H9 (cell line): Measurements from ENCODE around the gene TBCB. TPM values are rescaled to one million over a fixed set of nuclear protein-coding genes. Genes with fewer than 3 reads are reported as not detected.

ENCODE experiments used
- DNase-seq: peaks from one replicate; pipeline ENCODE4 v3.0.0-alpha.2; 2017
- H2AFZ ChIP-seq: one replicate; pipeline ENCODE4 v1.6.1; 2013; ENCODE audit warnings: mild to moderate bottlenecking, low read length, control low read depth, moderate library complexity
- H2AK5ac ChIP-seq: 2 replicates; pipeline ENCODE4 v1.6.1; 2013; ENCODE audit warnings: low read length, control low read depth, mixed read lengths; ENCODE audit not compliant: insufficient read length
- H2BK120ac ChIP-seq: one replicate; pipeline ENCODE4 v1.6.1; 2013; ENCODE audit warnings: low read depth, mild to moderate bottlenecking, low read length, control low read depth, inconsistent platforms; ENCODE audit not compliant: poor library complexity, severe bottlenecking
- H2BK12ac ChIP-seq: 2 replicates; pipeline ENCODE4 v1.6.1; 2013; ENCODE audit warnings: low read length, control low read depth, mixed read lengths, low read depth; ENCODE audit not compliant: insufficient read length
- H2BK15ac ChIP-seq: 2 replicates; pipeline ENCODE4 v1.6.1; 2013; ENCODE audit warnings: low read depth, low read length, control low read depth
- H2BK20ac ChIP-seq: one replicate; pipeline ENCODE4 v1.6.1; 2013; ENCODE audit warnings: low read depth, mild to moderate bottlenecking, low read length, control low read depth, inconsistent platforms; ENCODE audit not compliant: poor library complexity, severe bottlenecking
- H2BK5ac ChIP-seq: 2 replicates; pipeline ENCODE4 v1.6.1; 2013; ENCODE audit warnings: low read length, control low read depth, mixed read lengths; ENCODE audit not compliant: insufficient read length
- H3K14ac ChIP-seq: 2 replicates; pipeline ENCODE4 v1.6.1; 2013; ENCODE audit warnings: low read length, control low read depth; ENCODE audit not compliant: insufficient read depth
- H3K18ac ChIP-seq: 2 replicates; pipeline ENCODE4 v1.6.1; 2013; ENCODE audit warnings: low read depth, mild to moderate bottlenecking, mixed read lengths, low read length, control low read depth; ENCODE audit not compliant: insufficient read length
- H3K23ac ChIP-seq: 2 replicates; pipeline ENCODE4 v1.6.1; 2013; ENCODE audit warnings: low read length, control low read depth, mixed read lengths, low read depth; ENCODE audit not compliant: insufficient read length
- H3K23me2 ChIP-seq: 2 replicates; pipeline ENCODE4 v1.6.1; 2013; ENCODE audit warnings: low read depth, mild to moderate bottlenecking, mixed read lengths, low read length, control low read depth; ENCODE audit not compliant: insufficient read length, poor library complexity, severe bottlenecking
- H3K27ac ChIP-seq: 2 replicates; pipeline ENCODE4 v1.5.1; 2013; ENCODE audit warnings: low read length, control low read depth, mixed read lengths, low read depth; ENCODE audit not compliant: insufficient read length
- H3K27me3 ChIP-seq: 2 replicates; pipeline ENCODE4 v1.6.1; 2013; ENCODE audit warnings: low read length, control low read depth, inconsistent platforms; ENCODE audit not compliant: insufficient read depth
- H3K4ac ChIP-seq: 2 replicates; pipeline ENCODE4 v1.6.1; 2013; ENCODE audit warnings: low read depth, mild to moderate bottlenecking, control low read depth, inconsistent platforms, low read length, moderate library complexity
- H3K4me1 ChIP-seq: 2 replicates; pipeline ENCODE4 v1.6.1; 2013; ENCODE audit warnings: low read length, control low read depth, inconsistent platforms; ENCODE audit not compliant: insufficient read depth
- H3K4me2 ChIP-seq: 2 replicates; pipeline ENCODE4 v1.6.1; 2013; ENCODE audit warnings: low read length, control low read depth, mixed read lengths; ENCODE audit not compliant: insufficient read length, insufficient read depth
- H3K56ac ChIP-seq: 2 replicates; pipeline ENCODE4 v1.6.1; 2013; ENCODE audit warnings: low read depth, mild to moderate bottlenecking, mixed read lengths, low read length, control low read depth; ENCODE audit not compliant: insufficient read length
- H3K79me1 ChIP-seq: 2 replicates; pipeline ENCODE4 v1.6.1; 2013; ENCODE audit warnings: low read depth, mild to moderate bottlenecking, moderate library complexity, low read length, control low read depth, inconsistent platforms; ENCODE audit not compliant: insufficient read depth, poor library complexity, severe bottlenecking
- H3K79me2 ChIP-seq: 2 replicates; pipeline ENCODE4 v1.6.1; 2013; ENCODE audit warnings: low read length, control low read depth, inconsistent platforms; ENCODE audit not compliant: insufficient read depth
- H3K9ac ChIP-seq: 2 replicates; pipeline ENCODE4 v1.6.1; 2013; ENCODE audit warnings: low read length, control low read depth, mixed read lengths; ENCODE audit not compliant: insufficient read length; ENCODE audit errors: extremely low read depth
- H3K9me3 ChIP-seq: one replicate; pipeline ENCODE4 v1.6.1; 2013; ENCODE audit warnings: low read depth, low read length, inconsistent platforms; ENCODE audit not compliant: control insufficient read depth
- H3T11ph ChIP-seq: one replicate; pipeline ENCODE4 v1.6.1; 2013; ENCODE audit warnings: mild to moderate bottlenecking, low read length, control low read depth, inconsistent platforms
- H4K20me1 ChIP-seq: one replicate; pipeline ENCODE4 v1.6.1; 2013; ENCODE audit not compliant: control insufficient read depth, insufficient read length, insufficient read depth
- H4K5ac ChIP-seq: 2 replicates; pipeline ENCODE4 v1.6.1; 2013; ENCODE audit warnings: low read depth, mild to moderate bottlenecking, mixed read lengths, low read length, control low read depth; ENCODE audit not compliant: insufficient read length
- H4K8ac ChIP-seq: replicated peaks from 2 replicates; pipeline ENCODE4 v1.6.1; 2013; ENCODE audit warnings: low read length, control low read depth, mixed read lengths, low read depth; ENCODE audit not compliant: insufficient read length
- H4K91ac ChIP-seq: 2 replicates; pipeline ENCODE4 v1.6.1; 2013; ENCODE audit warnings: low read depth, mild to moderate bottlenecking, moderate library complexity, mixed read lengths, low read length, control low read depth; ENCODE audit not compliant: insufficient read length
- H3K27ac Mint-ChIP-seq, 3 experiments: 2 replicates in 2 of 3; 3 replicates in 1 of 3; pipeline ENCODE4 v1.8.0; 2020 to 2021; ENCODE audit warnings: mixed read lengths in 3 of 3, mild to moderate bottlenecking in 1 of 3, moderate library complexity in 1 of 3
- H3K27me3 Mint-ChIP-seq: 2 replicates; pipeline ENCODE4 v1.8.0; 2021; ENCODE audit warnings: low read depth, mild to moderate bottlenecking, moderate library complexity, mixed read lengths
- H3K36me3 Mint-ChIP-seq, 3 experiments: 2 replicates in 2 of 3; 3 replicates in 1 of 3; pipeline ENCODE4 v1.8.0; 2020 to 2021; ENCODE audit warnings: low read depth in 3 of 3, mixed read lengths in 3 of 3; ENCODE audit not compliant: insufficient read depth in 1 of 3
- H3K4me1 Mint-ChIP-seq, 2 experiments: 2 replicates each; pipeline ENCODE4 v1.8.0; 2020; ENCODE audit warnings: mixed read lengths in 2 of 2
- H3K4me3 Mint-ChIP-seq, 2 experiments: 2 replicates in 1 of 2; 3 replicates in 1 of 2; pipeline ENCODE4 v1.8.0; 2020 to 2021; ENCODE audit warnings: mild to moderate bottlenecking in 2 of 2, mixed read lengths in 2 of 2, moderate library complexity in 1 of 2
- H3K9me3 Mint-ChIP-seq, 2 experiments: 2 replicates in 1 of 2; 3 replicates in 1 of 2; pipeline ENCODE4 v1.8.0; 2020; ENCODE audit warnings: mild to moderate bottlenecking in 2 of 2, mixed read lengths in 2 of 2, moderate library complexity in 1 of 2
- CTCF ChIP-seq: fragments of 200-600 bp; sonication (generic); conservative IDR thresholded peaks from 3 replicates; pipeline ENCODE4 v1.8.0; 2021; ENCODE audit warnings: antibody characterized with exemption, mild to moderate bottlenecking
- WGBS: extraction: QIAGEN DNeasy Blood & Tissue Kit; methylation state at CpG from one replicate; pipeline ENCODE4 v1.1.7; 2013; ENCODE audit warnings: missing lambda C conversion rate, low lambda C conversion rate, mixed read lengths; ENCODE audit not compliant: insufficient read length; ENCODE audit errors: extremely low coverage; 5-methylcytosine and 5-hydroxymethylcytosine counted together
- total RNA-seq: library from RNA; stranded (reverse); gene quantifications from 2 replicates; pipeline ENCODE4 v1.2.1, GENCODE V29; 2021

The TBCB gene
- total RNA-seq, 1 experiment from 2014 or later: 216 TPM

DNA sequence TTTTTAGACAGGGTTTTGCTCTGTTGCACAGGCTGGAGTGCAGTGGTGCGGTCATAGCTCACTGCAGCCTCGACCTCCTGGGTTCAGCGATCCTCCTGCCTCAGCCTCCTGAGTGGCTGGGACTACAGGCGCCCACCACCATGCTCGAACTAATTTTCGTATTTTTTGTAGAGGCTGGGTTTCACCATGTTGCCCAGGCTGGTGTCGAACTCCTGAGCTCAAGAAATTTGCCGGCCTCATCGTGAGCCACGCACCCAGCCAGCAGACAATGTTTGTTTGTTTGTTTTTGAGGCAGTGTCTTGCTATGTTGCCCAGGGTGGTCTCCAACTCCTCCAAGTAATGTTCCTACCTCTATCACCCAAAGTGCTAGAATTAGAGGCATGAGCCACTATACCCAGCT lies 37.9 kb downstream of the TBCB start:
- H2BK5ac ChIP-seq: no peak overlapping the region
- H2AK5ac ChIP-seq: no peak overlapping the region
- H2BK15ac ChIP-seq: no peak overlapping the region
- no peak overlapping the region for H2BK120ac ChIP-seq
- TF ChIP-seq CTCF: no peak
- no peaks in the 10 kb centered on the region; a peak in 1 of 5 replicates for H3K9me3 Mint-ChIP-seq
- no peak overlapping the region for H3K9ac ChIP-seq
- no peak overlapping the region for H3K14ac ChIP-seq
- no peaks in the 10 kb centered on the region for H3K27me3 ChIP-seq
- H3K4me3 Mint-ChIP-seq: no peak overlapping the region
- H3K79me2 ChIP-seq: no peaks in the 10 kb centered on the region
- H2BK20ac ChIP-seq: no peak overlapping the region
- H3K9me3 ChIP-seq: no peaks in the 10 kb centered on the region
- H3K18ac ChIP-seq: no peak overlapping the region
- H2BK12ac ChIP-seq: no peak overlapping the region
- no peak for DNase-seq
- no peak overlapping the region for H3K27ac ChIP-seq
- no peak overlapping the region; a peak in 1 of 7 replicates for H3K27ac Mint-ChIP-seq
- no peak overlapping the region for H2AFZ ChIP-seq
- H3K36me3 Mint-ChIP-seq: peaks cover 28 to 53% (median 45%) of the 10 kb centered on the region in 3 experiments; a peak in 6 of 7 replicates
- no peak overlapping the region for H4K91ac ChIP-seq
- H3K4me1 ChIP-seq: no peaks in the 10 kb centered on the region
- WGBS: no CpG with 5 or more reads among the region's 10 CpGs
- H3K4ac ChIP-seq: no peak overlapping the region
- H3K23me2 ChIP-seq: no peaks in the 10 kb centered on the region
- no peak overlapping the region for H4K8ac ChIP-seq
- H3T11ph ChIP-seq: no peak overlapping the region
- H4K5ac ChIP-seq: no peak overlapping the region
- peaks cover 30% of the 10 kb centered on the region in 2 experiments for H3K4me1 Mint-ChIP-seq
- H3K4me2 ChIP-seq: no peak overlapping the region
- H3K56ac ChIP-seq: no peak overlapping the region
- H3K27me3 Mint-ChIP-seq: no peaks in the 10 kb centered on the region
- no peaks in the 10 kb centered on the region for H4K20me1 ChIP-seq
- no peak overlapping the region for H3K23ac ChIP-seq
- H3K79me1 ChIP-seq: no peaks in the 10 kb centered on the region
